Stimulated activated CD8-positive, alpha-beta memory T cell treated with anti-CD3 and anti-CD28 coated beads, Interleukin-4, amount 100 ng/mL, for 48 hours (primary cell): ENCODE measurements around the gene PCGF3.
"Not testable (repeated sequence)": the region's sequence is repeated elsewhere in the genome, so short reads cannot be mapped to it uniquely, and the experiment has no call there.

Source experiments
- DNase-seq: peaks from one replicate; pipeline ENCODE4 v3.0.0-alpha.2; 2020

PCGF3 gene

DNA sequence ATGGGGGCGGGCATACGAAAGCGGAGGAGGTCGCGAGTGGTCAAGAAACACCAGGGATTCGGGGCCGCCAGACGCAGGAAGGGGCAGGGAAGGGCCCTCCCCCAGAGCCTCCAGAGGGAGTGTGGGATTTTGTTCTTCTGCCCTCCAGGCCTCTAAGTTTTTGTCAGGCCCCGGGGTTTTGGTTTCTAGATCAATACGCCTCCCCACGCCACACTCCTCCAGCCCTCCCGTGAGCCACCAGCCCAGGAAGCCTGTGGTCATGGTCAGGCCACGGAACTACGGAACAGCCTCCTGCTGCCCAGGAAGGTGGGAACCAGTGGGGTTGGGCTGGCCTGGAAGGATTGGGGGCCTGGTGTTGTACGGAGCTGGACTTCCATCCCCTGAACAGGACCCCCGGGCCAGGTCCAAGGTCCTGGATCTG lies 81.9 kb downstream of the PCGF3 start:
- no peak for DNase-seq

DNA sequence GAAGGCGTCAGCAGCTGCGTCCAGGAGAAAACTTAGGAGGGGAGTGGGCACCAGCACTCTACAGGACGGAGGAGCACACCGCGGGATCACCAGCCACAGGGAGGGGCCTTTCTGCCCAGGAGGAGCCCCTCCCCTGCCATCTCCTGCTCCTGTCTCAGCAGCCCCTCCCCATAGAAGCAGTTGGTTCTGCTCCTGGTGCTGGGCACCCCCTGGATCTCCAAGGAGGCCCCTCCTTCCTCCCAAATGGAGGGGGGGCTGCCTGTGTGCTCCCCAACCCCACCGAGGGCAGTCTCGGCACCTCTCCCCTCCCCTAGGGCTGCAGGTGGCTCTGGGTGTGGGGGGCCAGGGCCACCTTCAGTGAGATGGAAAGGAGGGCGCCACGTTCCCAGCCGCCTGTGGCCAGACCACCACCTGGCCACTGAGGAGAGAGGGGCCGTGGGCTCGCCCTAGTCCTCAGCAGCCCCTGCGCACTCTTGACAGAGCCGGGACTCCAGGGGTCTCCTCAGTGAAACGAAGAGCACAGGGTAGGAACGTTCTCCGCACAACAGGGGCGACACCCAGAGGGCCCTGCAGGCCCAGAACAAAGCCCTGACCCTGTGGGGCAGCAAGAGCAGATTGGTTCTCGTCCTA lies 82.5 kb downstream of the PCGF3 start:
- no peak for DNase-seq

DNA sequence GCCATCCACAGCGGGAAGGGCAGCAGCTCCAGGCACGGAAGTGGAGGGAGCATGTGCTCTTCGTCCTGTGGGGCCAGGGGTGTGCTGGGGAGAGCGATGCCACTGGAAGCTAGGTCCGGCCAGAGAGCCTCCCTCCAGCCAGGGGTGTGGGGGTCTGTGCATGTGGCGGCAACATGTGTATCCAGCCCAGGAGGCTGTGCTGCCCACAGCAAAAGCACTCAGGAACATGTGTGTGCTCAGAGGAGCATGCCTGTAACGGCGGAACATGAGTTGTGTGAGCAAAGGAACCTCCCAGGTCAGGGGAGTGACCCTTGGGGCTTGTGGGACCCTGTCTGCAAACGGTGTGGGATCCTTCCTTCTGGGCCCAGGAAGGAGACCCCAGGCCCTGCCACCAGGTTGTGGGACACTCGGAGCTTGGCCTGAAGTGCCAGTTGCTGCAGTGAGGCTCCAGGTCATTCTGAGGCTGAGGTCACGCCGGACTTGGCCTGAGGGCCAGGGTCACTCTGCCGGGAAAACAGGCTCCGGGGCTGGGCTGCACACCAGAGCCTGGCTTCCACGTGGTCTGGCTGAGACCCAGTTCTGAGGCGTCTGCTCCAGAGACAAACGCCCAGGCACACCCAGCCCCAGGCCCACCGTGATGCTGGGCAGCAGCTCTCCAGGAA lies 83.1 kb downstream of the PCGF3 start:
- no peak for DNase-seq

DNA sequence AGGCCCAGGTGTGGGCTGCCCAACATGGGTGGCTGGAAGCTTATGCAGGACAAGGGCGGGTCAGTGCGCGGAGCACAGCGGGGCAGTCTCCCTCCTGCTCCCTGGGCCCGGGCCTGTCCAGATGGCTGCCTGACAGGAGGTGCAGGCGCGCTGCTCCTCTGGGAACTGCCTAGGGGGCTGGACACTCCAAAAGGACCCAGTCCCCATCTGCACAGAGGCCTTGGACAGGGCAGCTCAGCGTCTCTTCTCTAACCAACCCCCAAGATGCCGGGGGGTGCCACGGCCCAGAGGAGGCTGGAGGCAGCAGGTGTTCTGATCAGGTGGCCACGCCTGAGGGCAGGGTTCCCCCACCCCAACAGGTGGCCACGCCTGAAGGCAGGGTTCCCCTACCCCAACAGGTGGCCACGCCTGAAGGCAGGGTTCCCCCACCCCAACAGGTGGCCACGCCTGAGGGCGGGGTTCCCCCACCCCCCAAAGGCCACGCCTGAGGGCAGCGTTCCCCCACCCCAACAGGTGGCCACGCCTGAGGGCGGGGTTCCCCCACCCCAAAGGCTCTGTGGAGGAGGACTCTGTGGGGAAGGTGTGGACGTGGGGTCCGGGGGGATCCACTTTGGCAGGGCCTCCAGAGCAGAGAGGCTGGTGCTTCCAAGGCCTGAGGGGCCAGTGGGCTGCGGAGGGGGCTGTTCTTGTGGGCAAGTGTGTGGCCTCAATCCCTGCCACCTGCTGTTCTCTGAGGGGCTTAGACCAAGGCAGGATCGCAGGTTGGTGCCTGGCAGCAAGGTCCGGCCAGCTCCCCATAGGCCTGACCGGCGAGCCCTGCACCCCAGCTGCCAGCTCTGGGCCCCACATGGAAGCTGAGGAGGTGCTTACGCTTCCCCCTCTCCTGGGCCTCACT lies 84.2 kb downstream of the PCGF3 start:
- DNase-seq, result no peak

DNA sequence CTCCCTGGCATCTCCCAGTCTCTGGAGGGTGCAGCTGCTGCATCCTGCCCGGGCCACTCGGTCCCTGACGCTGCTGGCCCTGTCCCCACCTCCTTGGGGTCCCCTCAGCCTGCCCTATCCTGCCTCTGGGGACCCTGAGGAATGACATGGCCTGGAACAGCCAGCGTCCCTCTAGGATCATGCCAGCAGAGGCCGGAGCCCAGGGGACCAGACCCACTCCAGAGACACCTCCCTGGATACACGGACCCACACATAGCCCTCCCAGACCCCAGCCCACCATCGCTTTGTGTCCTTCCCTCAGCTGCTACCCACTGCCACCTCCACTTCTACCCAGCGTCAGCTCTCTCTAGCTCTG lies 84.8 kb downstream of the PCGF3 start:
- DNase-seq, result no peak

DNA sequence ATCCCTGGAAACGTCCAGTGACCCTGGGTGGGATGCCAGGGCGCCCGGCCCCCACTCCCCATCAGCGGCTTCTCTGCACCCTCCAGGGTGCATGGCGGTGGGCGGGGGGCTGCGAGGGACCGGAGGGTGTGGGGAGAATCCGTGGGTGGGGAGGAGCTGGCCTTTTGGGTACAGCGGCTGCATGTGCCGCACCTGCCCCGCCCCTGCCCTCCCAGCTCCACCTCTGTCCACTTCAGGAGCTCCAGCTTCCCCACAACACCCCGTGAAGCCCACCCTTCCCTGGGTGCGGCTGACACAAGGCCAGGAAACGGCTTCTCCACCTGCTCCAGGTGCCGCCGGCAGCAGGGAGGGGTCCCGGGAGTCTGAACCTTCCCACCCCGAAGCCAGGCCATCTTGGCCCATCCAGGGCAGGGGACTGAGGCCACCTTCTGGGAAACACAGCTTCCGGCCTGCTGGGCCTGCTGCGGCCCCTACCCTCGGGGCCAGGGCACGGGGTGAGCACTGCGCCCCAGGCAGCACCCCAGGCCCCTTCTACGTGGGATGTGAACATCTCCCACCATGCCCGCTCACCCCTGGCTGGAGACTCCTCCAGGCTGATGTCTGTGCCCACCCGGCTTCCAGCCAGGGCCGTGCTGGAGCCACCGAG lies 85.7 kb downstream of the PCGF3 start:
- no peak for DNase-seq

DNA sequence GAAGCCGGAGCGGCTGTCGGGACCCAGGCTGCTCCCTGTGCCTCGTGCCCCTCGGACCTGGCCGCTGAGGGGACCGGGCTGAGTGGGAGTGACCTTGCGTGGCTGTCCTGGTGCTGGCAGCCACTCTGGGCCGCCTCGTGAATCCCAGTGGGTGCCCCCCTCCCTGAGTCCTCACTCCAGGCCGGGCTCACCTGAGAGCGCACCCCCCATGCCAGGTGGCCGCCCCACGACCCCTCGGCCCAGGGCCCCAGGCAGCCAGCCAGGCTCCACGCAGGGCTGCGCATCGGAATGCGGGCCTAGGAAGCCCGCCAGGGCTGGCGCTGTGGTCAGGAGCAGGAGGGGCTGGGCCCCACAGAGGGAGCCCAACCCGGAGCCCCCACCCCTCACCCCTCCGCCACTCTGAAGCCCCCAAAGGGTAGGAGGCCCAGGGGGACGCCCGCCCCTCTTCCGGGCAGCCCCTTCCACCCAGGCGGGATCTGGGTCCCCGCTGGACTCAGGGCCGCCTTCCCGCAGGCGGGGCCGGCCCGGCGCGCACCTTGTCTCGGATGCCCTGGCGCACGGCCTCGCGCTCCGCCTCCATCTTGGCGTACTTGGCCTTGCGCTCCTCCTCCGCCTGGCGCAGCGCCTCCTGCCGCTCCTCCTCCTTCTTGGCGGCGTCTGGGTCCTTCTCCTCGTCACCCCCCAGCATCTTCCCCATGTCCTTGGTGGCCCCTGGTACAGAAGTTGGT lies 86.4 kb downstream of the PCGF3 start:
- DNase-seq, result peak; percentile 59

DNA sequence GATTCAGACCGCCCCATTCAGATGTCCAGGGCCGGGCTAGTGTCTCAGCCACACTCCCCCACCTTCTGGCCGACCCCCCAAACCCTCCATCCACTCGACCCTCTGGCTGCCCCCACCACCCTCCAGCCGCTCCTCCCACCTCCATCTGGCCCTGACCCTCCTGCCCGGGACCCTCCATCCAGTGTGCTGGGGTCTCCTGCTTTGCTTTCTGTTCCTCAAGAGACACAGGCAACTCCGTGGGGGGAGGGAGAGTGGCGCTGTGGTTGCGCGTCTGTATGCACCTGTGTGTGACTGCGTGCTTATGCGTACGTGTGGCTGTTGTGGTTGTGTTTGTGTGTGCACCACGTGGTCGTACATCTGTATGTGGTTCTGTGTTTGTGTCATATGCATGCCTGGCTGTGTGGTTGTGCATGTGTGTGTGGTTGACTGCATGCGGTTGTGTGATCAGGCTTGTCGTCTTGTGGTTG lies 87.0 kb downstream of the PCGF3 start:
- no peak for DNase-seq

DNA sequence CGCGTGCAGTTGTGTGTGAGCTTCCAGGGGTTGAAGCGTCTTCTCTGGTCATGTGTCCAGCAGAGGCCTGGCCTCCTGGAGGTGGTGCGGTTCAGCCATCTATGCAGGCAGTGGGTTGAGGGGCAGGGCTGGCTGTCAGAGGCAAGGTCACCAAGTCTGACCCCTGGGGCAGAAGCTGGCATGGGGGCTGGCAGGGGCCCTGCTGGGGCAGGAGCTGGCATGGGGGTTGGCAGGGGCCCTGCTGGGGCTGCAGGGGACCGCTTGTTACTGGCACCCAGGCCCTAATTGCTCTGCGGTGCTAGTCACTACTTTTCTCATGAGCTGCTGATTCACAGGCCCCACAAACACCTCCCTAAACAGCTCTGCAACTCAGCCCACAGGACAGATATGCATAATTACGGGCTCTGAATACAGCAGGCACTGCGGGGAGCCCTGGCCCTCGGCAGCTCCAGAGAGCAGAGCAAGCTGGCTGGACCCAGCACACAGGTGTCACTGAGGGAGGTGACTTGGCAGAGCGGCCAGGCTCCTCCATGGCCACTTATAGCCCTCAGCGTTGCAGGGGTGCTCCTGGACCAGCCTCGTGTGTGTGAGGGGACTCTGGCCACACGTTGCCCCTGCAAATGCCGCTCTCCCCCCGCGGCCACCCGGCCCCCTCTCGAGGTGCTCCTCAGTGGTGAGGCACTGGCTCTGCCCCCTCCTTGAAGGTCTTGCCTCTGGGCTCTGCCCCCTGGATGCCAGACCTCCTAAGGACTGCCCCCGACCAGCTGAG lies 87.6 kb downstream of the PCGF3 start:
- no peak for DNase-seq

DNA sequence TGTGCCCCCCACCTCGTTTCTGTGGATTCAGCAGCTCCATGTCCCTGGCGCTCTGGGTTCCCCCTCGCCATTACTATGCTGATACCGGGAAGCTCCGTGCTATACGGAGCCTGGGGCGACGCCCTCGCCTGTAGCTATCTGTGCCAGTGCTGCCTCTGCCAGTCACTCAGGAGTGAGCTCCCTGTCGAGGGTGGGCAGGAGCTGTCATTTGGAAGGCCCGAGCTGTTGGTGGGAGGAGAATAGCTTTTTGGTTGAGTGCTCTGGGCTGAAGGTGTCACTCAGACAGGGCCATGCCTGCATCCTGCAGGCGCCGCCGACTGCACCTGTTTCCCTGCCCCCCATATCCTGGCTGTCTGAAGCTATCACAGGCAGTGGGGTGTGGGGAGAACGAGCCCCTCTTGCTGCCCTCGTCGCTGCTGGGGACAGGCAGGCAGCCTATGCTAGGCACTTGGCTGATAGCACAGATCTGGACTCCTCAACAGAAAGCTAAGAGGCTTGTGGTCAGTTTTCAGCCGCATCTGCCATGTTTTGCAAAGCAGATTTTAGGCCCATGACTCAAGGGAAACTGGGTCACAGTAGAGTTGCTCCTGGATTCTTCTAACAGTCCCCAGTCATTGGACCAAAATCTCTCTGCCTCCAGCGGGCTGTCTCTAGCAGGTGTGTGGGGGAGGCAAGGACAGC lies 88.4 kb downstream of the PCGF3 start:
- no peak for DNase-seq

DNA sequence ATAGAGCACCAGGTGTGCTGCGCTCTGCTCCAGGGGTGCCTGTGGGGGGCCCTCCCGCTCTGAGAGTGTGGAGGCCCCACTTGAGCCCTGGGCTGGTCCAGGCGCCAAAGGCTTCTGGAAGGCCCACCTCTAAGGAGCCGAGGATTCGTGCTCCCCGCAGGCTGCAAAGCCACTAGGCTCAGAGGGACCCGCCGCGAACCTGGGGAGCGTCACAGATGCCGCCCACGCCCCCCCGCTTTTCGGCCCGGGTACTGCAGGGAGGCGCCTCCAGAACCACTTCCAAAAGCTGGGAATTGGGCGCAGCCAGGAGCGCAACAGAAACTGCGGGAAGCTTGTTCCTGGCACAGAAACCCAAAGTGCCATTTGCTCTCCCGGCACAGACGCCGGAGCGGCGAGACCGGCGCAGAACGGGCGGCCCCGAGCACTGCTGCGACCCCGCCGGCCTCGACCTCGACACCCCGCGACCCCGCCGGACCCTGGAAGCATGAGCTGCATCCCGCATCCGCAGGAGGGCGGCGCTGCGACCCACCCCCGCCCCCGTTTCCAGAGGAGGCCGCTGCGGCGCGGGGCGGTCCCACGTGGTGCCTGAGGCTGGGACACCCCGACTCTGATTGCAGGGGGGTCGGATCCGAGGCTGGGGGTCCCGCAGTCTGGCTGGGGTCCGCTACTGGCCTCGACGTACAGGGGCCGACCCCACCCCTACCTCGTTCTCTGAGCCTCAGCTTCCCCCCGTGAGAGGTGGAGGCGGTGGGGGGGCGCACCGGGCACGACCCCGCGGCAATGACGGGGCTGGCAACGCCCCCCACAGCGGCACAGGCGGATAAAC lies 89.5 kb downstream of the PCGF3 start:
- no peak for DNase-seq

DNA sequence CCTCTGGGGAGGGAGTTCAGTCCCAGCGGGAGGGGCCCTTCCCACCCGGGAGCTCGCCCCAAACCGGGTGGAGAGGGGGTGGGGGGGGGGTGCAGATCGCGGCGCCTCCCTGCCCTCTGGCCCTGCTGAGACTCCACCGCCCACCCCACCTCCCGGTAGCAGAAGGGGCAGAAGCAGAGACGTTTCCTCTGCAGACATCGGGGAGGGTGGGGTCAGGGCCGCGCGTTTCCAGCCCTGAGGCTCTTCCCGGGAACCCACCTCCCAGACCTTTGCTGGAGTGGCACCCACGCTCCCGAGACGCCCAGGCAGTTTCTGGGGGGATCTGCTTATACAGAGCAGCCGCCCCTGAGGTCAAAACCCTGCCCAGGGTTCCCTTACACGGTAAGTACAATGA lies 90.1 kb downstream of the PCGF3 start:
- DNase-seq, result no peak

DNA sequence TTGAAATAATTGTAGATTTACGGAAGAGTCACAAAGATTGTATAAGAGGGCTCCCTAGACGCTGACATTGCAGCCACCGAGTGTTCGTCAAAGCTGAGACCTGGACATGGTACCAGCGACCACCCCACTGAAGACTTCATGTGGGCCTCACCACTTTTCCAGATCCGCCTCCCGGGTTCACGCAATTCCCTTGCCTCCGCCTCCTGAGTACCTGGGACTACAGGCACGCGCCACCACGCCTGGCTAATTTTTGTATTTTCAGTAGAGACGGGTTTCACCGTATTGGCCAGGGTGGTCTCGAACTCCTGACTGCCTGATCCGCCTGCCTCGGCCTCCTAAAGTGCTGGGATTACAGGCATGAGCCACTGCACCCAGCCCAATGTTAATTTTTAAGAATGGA lies 90.6 kb downstream of the PCGF3 start:
- no peak for DNase-seq

DNA sequence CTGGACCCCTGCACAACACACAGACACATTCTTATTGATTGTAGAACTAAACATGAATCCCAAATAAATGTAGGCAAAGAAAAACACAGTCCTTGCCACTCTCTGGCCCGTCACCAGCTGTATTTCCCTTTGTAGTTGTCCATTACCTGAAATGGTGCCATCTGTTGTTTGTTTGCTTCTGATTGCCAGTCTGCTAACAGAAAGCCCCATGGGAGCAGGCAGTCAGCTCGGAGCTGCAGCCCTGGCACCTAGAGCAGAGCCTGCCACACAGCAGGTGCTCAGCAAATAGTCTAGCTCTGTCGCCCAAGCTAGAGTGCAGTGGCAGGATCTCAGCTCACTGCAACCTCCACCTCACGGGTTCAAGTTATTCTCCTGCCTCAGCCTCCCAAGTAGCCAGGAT lies 91.4 kb downstream of the PCGF3 start:
- DNase-seq, result no peak

DNA sequence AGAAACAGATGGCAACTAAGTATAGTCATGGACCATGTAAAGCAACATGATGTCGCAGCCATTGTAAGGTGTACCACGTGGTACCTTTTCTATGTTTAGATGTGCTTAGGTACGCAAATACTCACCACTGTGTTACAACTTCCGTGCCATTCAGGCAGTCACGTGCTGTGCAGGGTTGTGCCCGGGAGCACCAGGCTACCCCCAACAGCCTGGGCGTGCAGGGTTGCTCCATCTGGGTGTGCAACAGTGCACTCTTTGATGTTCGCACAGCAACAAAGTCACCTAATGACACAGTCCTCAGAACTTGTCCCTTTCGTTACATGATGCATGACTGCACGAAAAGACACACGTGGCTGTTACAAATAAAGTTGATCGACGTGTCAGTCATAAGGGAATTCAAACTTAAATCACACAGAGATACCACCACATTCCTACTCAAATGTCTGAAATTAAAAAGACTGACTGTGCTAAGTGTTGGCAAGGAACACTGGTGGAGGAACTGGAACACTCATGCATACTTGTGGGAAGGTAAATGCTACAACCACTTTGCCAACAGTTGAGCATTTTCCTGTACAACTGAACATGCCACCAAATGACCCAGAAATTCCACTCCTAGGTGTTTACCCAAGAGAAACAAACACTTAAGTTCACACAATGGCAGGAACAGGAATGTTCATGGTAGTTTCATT lies 95.9 kb downstream of the PCGF3 start:
- DNase-seq, result no peak

DNA sequence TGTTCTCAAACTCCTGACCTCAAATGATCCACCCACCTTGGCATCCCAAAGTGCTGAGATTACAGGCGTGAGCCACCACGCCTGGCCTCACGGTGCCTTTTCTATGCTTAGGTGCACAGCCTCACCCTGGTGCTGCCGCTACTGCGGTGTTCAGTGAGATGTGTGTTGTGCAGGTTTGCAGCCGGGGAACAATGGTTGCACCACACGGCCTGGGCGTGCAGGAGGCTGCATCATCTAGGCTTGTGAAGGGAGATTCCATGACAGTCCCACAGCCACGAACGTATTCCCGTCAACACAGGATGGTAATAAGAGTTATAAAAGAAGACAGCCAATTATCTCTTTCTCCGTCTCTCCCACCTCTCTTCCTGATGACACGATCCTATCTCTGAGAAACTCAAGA lies 98.3 kb downstream of the PCGF3 start:
- DNase-seq, result no peak

DNA sequence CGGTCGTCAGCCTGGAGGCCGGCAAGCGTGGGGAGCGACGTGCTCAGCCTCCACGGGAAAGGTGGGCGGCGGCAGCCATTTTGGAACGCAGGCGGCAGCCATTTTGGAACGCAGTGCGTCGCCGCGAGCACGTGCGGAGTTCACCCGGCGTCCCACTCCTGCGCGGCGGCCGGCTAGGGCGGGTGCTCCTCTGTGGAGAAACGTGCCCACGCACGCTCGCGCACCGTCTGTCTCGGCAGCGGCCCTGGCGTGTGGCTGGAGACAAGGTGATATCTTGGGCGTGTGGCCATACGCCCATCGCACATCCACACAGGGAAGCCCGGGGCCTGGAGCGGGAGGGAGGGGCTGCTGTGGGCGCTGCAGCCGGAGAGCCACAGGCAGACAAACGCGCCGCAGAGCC lies 99.2 kb downstream of the PCGF3 start:
- no peak for DNase-seq

DNA sequence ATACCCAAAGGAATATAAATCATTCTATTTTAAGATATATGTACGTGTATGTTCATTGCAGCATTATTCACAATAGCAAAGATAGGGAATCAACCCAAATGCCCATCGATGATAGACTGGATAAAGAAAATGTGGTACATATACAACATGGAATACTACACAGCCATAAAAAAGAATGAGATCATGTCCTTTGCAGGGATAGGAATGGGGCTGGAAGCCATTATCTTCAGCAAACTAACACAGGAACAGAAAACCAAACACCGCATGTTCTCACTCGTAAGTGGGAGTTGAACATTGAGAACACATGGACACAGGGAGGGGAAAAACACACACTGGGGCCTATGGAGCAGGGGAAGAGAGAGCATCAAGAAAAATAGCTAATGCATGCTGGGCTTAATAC lies 101.3 kb downstream of the PCGF3 start:
- DNase-seq, result not testable (repeated sequence)

DNA sequence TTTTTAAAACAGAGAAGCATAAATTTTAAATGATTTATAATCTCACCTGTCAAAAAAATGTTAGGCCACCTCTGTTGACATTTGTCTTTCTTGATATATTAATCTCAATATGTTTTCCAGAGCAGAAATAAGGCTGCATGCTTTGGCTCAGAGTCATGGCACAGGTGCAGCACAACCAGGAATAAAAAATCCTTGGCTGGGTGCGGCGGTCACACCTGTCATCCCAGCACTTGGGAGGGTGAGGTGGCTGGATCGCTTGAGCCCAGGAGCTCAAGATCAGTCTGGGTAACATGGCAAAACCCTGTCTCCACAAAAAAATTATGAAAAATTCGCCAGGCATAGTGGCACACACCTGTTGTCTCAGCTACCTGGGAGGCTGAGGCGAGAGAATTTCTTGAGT lies 102.2 kb downstream of the PCGF3 start:
- DNase-seq, result no peak
